Hepatocyte (in vitro differentiated cells): ENCODE results near the gene ITGA8.

Experiments
- CTCF ChIP-seq: fragments of 200-600 bp; sonication (generic); IDR thresholded peaks from 2 replicates; pipeline ENCODE4 v1.5.1; 2016; ENCODE audit warnings: antibody characterized with exemption, mild to moderate bottlenecking; ENCODE audit not compliant: poor library complexity
- EZH2 ChIP-seq: fragments of 200-600 bp; sonication (generic); IDR thresholded peaks from 2 replicates; pipeline ENCODE4 v1.6.1; 2016; ENCODE audit warnings: antibody characterized with exemption, mild to moderate bottlenecking, borderline replicate concordance
- EZH2phosphoT487 ChIP-seq: fragments of 200-600 bp; sonication (generic); IDR thresholded peaks from one replicate; pipeline ENCODE4 v1.6.1; 2018; ENCODE audit warnings: antibody characterized with exemption, mild to moderate bottlenecking, low read depth, moderate library complexity; ENCODE audit not compliant: unreplicated experiment, severe bottlenecking

GRCh38 chr10:15464381-15464780 lies 255.3 kb downstream of the ITGA8 start:
- TF ChIP-seq CTCF (no peak), EZH2phosphoT487 (no peak), EZH2 (no peak)
